ENCODE data around the gene SELENOF. TPM values are rescaled to one million over a fixed set of nuclear protein-coding genes. Genes with fewer than 3 reads are reported as not detected.
"Not testable (repeated sequence)": the region's sequence is repeated elsewhere in the genome, so short reads cannot be mapped to it uniquely, and the experiment has no call there.

The SELENOF gene
- total RNA-seq, 4 donors from 2014 or later: 46.1 to 119 (median 98.0) TPM

DNA sequence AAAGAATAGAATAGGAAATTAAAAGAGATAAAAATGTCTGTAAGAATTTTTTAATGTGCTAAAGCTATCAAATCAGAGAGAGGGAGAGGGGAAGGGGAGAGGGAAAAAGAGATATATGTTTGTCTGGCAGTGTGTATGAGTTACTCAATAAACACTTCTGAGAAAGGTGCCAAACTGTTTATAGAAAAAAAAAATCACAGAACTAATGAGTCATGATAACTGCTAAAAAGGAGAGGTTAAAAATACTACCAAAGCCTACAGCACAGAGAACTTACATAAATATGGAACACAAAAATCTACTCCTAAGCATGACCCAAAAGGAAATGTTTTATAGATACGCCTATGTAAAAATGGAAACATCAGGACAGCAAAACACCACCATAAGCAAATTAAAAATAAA, 45.4 kb downstream of the SELENOF start:
- 88 to 95% methylated on average over 1 of the region's 1 CpG for WGBS, 2 donors
- TF ChIP-seq POLR2A (IDR thresholded peaks at IDR 0.05): no peak
- TF ChIP-seq, protein P1, sequence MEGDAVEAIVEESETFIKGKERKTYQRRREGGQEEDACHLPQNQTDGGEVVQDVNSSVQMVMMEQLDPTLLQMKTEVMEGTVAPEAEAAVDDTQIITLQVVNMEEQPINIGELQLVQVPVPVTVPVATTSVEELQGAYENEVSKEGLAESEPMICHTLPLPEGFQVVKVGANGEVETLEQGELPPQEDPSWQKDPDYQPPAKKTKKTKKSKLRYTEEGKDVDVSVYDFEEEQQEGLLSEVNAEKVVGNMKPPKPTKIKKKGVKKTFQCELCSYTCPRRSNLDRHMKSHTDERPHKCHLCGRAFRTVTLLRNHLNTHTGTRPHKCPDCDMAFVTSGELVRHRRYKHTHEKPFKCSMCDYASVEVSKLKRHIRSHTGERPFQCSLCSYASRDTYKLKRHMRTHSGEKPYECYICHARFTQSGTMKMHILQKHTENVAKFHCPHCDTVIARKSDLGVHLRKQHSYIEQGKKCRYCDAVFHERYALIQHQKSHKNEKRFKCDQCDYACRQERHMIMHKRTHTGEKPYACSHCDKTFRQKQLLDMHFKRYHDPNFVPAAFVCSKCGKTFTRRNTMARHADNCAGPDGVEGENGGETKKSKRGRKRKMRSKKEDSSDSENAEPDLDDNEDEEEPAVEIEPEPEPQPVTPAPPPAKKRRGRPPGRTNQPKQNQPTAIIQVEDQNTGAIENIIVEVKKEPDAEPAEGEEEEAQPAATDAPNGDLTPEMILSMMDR (IDR thresholded peaks at IDR 0.05): no peak
- no peaks in the 10 kb centered on the region for H3K27me3 ChIP-seq
- no peak overlapping the region for H3K27ac ChIP-seq
- peaks cover 0 to 9% (median 0%) of the 10 kb centered on the region in 3 donors for H3K4me1 ChIP-seq
- DNase-seq: no peak
- H3K36me3 ChIP-seq: peaks cover 0 to 13% (median 0%) of the 10 kb centered on the region in 3 donors
- no peak overlapping the region for H3K4me3 ChIP-seq
- intact Hi-C loops (cut with DNase I): no loop called here
- no peaks in the 10 kb centered on the region for H3K9me3 ChIP-seq

DNA sequence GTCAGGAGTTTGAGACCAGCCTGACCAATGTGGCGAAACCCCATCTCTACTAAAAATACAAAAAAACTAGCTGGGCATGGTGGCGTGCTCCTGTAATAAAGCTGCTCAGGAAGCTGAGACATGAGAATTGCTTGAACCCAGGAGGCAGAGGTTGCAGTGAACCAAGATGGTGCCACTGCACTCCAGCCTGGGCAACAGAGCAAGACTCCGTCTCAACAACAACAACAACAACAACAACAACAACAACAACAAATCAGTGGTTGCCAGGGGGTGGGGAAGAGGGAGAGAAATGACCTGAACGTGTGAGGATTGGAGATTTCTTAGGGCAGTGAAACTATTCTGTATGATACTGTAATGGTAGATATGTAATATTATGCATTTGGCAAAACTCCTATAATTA, 46.6 kb downstream of the SELENOF start:
- H3K27me3 ChIP-seq; intact Hi-C loops (cut with DNase I); H3K9me3 ChIP-seq; H3K4me1 ChIP-seq; DNase-seq; H3K27ac ChIP-seq; H3K4me3 ChIP-seq: not testable (repeated sequence)
- H3K36me3 ChIP-seq: peaks cover 0 to 10% (median 0%) of the 10 kb centered on the region in 3 donors
- 93 to 96% methylated on average over 4 of the region's 4 CpGs for WGBS, 2 donors

DNA sequence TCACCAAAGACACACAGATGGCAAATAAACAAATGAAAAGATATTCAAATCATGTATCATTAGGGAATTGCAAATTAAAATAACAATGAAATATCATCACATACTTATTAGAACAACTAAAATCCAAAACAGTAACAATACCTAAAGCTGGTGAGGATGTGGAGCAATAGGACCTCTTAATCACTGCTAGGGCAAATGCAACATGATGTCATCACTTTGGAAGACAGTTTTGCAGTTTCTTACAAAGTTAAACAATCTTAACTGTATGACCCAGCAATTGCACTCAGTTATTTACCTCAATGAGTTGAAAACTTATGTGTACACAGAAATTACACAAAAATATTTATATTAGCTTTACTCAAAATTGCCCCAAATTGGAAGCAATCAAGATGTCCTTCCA, 47.3 kb downstream of the SELENOF start:
- Histone ChIP-seq H3K9me3 (no peaks in the 10 kb centered on the region), H3K27me3 (no peaks in the 10 kb centered on the region), H3K27ac (no peak overlapping the region), H3K36me3 (peaks cover 0 to 14% (median 0%) of the 10 kb centered on the region in 3 donors), H3K4me1 (peaks cover 0 to 11% (median 0%) of the 10 kb centered on the region in 3 donors), H3K4me3 (no peak overlapping the region)
- TF ChIP-seq, protein P1 (IDR thresholded peaks at IDR 0.05): no peak
- no peak for TF ChIP-seq POLR2A (IDR thresholded peaks at IDR 0.05)
- intact Hi-C loops (cut with DNase I): no loop called here
- DNase-seq: no peak

DNA sequence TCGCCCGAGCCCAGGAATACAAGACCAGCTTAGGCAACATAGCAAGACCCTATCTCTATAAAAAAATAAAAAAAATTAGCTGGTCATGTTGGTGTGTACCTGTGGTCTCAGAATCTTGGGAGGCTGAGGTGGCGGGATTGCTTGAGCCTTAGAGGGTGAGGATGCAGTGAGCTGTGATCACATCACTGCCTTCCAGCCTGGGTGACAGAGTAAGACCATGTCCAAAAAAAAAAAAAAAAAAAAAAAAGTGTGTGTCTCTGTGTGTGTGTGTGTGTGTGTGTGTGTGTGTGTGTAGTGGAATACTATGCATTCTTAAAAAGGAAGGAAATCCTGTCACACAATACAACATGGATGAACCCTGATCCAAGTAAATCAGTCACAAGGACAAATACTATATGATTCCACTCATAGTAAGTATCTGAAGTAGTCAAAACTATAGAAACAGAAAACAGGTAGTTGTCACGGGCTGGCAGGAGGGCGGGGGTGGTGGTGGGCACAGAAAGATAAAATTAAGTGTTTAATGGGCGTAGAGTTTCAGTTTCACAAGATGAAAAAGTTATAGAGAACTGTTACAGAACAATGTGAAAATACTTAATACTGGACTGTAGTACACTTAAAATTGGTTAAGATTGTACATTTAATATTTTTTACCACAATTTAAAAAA, 47.8 kb downstream of the SELENOF start:
- no peak for DNase-seq
- no peaks in the 10 kb centered on the region for H3K9me3 ChIP-seq

DNA sequence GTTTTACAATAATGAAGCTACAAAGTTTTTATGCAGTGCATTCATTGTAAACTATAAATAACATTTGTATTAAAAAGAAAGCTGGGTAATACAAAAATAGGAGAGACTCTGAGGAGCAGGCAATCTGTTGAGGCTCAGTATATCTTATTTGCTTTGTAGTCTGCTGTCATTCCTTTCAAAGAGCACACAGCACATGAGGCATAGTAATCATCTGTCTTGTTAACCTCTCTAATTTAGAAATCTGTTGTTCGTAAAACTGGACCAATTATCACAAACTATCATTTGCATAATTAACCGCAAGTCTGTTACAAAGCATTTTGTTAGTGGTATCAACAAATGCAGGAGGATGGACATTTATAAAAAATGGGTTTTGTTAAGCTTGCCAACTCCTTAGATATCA, 51.0 kb downstream of the SELENOF start:
- DNase-seq: no peak
- TF ChIP-seq POLR2A (IDR thresholded peaks at IDR 0.05): no peak
- TF ChIP-seq, protein P1 (IDR thresholded peaks at IDR 0.05): no peak
- Histone ChIP-seq H3K4me1 (peaks cover 0 to 4% (median 0%) of the 10 kb centered on the region in 3 donors), H3K27ac (no peak overlapping the region), H3K36me3 (peaks cover 0 to 15% (median 0%) of the 10 kb centered on the region in 3 donors), H3K27me3 (no peaks in the 10 kb centered on the region), H3K4me3 (no peak overlapping the region), H3K9me3 (no peaks in the 10 kb centered on the region)
- WGBS, 2 donors: 88 to 96% methylated on average over 2 of the region's 2 CpGs
- intact Hi-C loops (cut with DNase I): no loop called here

More for the DNA sequence above, 47.8 kb downstream of the SELENOF start:
- intact Hi-C loops (cut with DNase I): no loop called here
- Histone ChIP-seq H3K4me3 (no peak overlapping the region), H3K36me3 (peaks cover 0 to 15% (median 0%) of the 10 kb centered on the region in 3 donors), H3K4me1 (peaks cover 0 to 13% (median 0%) of the 10 kb centered on the region in 3 donors), H3K27me3 (no peaks in the 10 kb centered on the region), H3K27ac (no peak overlapping the region)
- TF ChIP-seq POLR2A (IDR thresholded peaks at IDR 0.05): no peak
- TF ChIP-seq, protein P1 (IDR thresholded peaks at IDR 0.05): no peak
- 76 to 94% methylated on average over 6 of the region's 6 CpGs for WGBS, 2 donors

Data from esophagus squamous epithelium (tissue), 5 donors.